GM21786 (cell line): Measurements from ENCODE around the gene TRAF2.
A peak's percentile ranks its signal among the peaks of the same experiment; 100 is the strongest.
"Not testable (repeated sequence)": the region's sequence is repeated elsewhere in the genome, so short reads cannot be mapped to it uniquely, and the experiment has no call there.

Experiments
- ATAC-seq: cut with Tn5 transposase; IDR thresholded peaks from one replicate; pipeline ENCODE4 v1.9.1; 2021; ENCODE audit not compliant: unreplicated experiment

The TRAF2 gene

GRCh38 chr9:136882109-136882946 is 4.0 kb upstream of the TRAF2 start:
- peak; percentile 43 for ATAC-seq

GRCh38 chr9:136882947-136883283 is 3.4 kb upstream of the TRAF2 start:
- not testable (repeated sequence) for ATAC-seq

- not testable (repeated sequence) for ATAC-seq
Observed at GRCh38 chr9:136883670-136884069, 2.6 kb upstream of the TRAF2 start.

GRCh38 chr9:136886610-136887597 is 588 bp downstream of the TRAF2 start:
- ATAC-seq: peak; percentile 21

- ATAC-seq: no peak
Observed at GRCh38 chr9:136888454-136888853, 2.1 kb downstream of the TRAF2 start.

- ATAC-seq: no peak
Observed at GRCh38 chr9:136889858-136890257, 3.5 kb downstream of the TRAF2 start.

GRCh38 chr9:136890661-136891060 is 4.3 kb downstream of the TRAF2 start:
- ATAC-seq: no peak

- no peak for ATAC-seq
Observed at GRCh38 chr9:136896027-136896426, 9.7 kb downstream of the TRAF2 start.

- ATAC-seq: no peak
Observed at GRCh38 chr9:136898483-136899100, 12.3 kb downstream of the TRAF2 start.

GRCh38 chr9:136899196-136899595 is 12.9 kb downstream of the TRAF2 start:
- ATAC-seq: no peak

GRCh38 chr9:136900556-136900955 is 14.2 kb downstream of the TRAF2 start:
- ATAC-seq: no peak

GRCh38 chr9:136900988-136901515 is 14.7 kb downstream of the TRAF2 start:
- no peak for ATAC-seq

GRCh38 chr9:136901516-136902258 is 15.4 kb downstream of the TRAF2 start:
- ATAC-seq: peak; percentile 58

- ATAC-seq: peak; percentile 42
Observed at GRCh38 chr9:136902259-136902821, 16.0 kb downstream of the TRAF2 start.

GRCh38 chr9:136903041-136903554 is 16.8 kb downstream of the TRAF2 start:
- no peak for ATAC-seq

GRCh38 chr9:136906266-136906665 is 19.9 kb downstream of the TRAF2 start:
- no peak for ATAC-seq

GRCh38 chr9:136907011-136907914 is 20.9 kb downstream of the TRAF2 start:
- ATAC-seq: no peak

- ATAC-seq: no peak
Observed at GRCh38 chr9:136910197-136910900, 24.0 kb downstream of the TRAF2 start.
